Peyer's patch (tissue), 4 donors: ENCODE results near the gene TBC1D30. TPM values are rescaled to one million over a fixed set of nuclear protein-coding genes. Genes with fewer than 3 reads are reported as not detected.

Experiments
- DNase-seq, 3 donors: peaks; one replicate each; pipeline ENCODE4 v3.0.0-alpha.2; 2017 to 2019
- H3K27ac ChIP-seq, 4 donors: fragments of 200-600 bp; sonication (generic); one replicate each; pipeline ENCODE4 v1.5.1; 2016 to 2019
- H3K27me3 ChIP-seq, 2 donors: fragments of 200-600 bp; sonication (generic); one replicate each; pipeline ENCODE4 v1.5.1; 2019
- H3K36me3 ChIP-seq, 3 donors: fragments of 200-600 bp; sonication (generic); one replicate each; pipeline ENCODE4 v1.5.1; 2016 to 2019
- H3K4me1 ChIP-seq, 4 donors: fragments of 200-600 bp; sonication (generic); one replicate each; pipeline ENCODE4 v1.5.1; 2016 to 2019
- H3K4me3 ChIP-seq, 4 donors: fragments of 200-600 bp; sonication (generic); 1 replicate in 3 of 4; 2 replicates in 1 of 4; pipeline ENCODE4 v1.5.1; 2016 to 2019; ENCODE audit warnings: mild to moderate bottlenecking in 1 of 4
- H3K9me3 ChIP-seq, 4 donors: fragments of 200-600 bp; sonication (generic); one replicate each; pipeline ENCODE4 v1.5.1; 2016 to 2019; ENCODE audit warnings: mild to moderate bottlenecking in 1 of 4
- POLR2A ChIP-seq, 2 donors: fragments of 450-650 bp; IDR thresholded peaks; one replicate each; pipeline ENCODE4 v1.5.1; 2017; ENCODE audit warnings: antibody characterized with exemption in 2 of 2, mild to moderate bottlenecking in 2 of 2, moderate library complexity in 2 of 2
- total RNA-seq, 4 donors: library from RNA; depleted of rRNA; stranded (reverse); fragments of >200 nt; gene quantifications; one replicate each; pipeline ENCODE4 v1.1.0, GENCODE V29; 2016
- TF ChIP-seq, protein P1 (sequence below), 6 experiments: fragments of 450-650 bp in 4 of 6; fragments of 200-600 bp in 2 of 6; sonication (generic) in 1 of 6; IDR thresholded peaks; one replicate each; pipeline ENCODE4 v1.5.1; 2017 to 2019; ENCODE audit warnings: antibody characterized with exemption in 6 of 6, mild to moderate bottlenecking in 3 of 6, moderate library complexity in 1 of 6

TBC1D30 gene
- total RNA-seq, 4 donors from 2014 or later, result 7.8 to 16.8 (median 10.9) TPM

- H3K4me1 ChIP-seq, result no peaks in the 10 kb centered on the region
- TF ChIP-seq, protein P1, sequence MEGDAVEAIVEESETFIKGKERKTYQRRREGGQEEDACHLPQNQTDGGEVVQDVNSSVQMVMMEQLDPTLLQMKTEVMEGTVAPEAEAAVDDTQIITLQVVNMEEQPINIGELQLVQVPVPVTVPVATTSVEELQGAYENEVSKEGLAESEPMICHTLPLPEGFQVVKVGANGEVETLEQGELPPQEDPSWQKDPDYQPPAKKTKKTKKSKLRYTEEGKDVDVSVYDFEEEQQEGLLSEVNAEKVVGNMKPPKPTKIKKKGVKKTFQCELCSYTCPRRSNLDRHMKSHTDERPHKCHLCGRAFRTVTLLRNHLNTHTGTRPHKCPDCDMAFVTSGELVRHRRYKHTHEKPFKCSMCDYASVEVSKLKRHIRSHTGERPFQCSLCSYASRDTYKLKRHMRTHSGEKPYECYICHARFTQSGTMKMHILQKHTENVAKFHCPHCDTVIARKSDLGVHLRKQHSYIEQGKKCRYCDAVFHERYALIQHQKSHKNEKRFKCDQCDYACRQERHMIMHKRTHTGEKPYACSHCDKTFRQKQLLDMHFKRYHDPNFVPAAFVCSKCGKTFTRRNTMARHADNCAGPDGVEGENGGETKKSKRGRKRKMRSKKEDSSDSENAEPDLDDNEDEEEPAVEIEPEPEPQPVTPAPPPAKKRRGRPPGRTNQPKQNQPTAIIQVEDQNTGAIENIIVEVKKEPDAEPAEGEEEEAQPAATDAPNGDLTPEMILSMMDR (IDR thresholded peaks at IDR 0.05), result no peak
- TF ChIP-seq POLR2A (IDR thresholded peaks at IDR 0.05), result no peak
- DNase-seq, result no peak
- H3K4me3 ChIP-seq, result no peak overlapping the region
- H3K27ac ChIP-seq, result no peak overlapping the region
- no peaks in the 10 kb centered on the region for H3K36me3 ChIP-seq
- H3K9me3 ChIP-seq, result no peaks in the 10 kb centered on the region
- no peaks in the 10 kb centered on the region for H3K27me3 ChIP-seq
Observed at GRCh38 chr12:64892561-64892960, 68.1 kb downstream of the TBC1D30 start.

DNA sequence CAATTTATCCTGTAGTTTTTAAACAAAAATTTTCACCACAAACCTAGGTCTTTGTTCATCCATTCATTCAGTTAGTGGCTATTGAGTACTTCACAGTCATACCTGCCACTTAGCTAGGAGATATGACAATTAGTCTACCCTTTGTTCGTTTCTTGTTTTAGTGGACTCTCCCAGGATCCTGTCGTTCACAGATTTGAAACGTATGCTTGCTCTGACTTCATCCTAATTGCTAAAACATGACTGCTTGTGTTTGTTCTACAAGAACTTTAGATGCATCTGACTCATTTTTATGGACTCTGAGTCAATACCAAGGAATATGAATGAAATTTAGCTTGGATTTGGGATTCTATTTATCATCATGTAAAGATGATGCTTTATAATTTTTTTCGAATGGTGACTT, 69.5 kb downstream of the TBC1D30 start:
- H3K9me3 ChIP-seq, result no peaks in the 10 kb centered on the region
- no peak overlapping the region for H3K4me3 ChIP-seq
- no peaks in the 10 kb centered on the region for H3K36me3 ChIP-seq
- no peak for DNase-seq
- H3K27me3 ChIP-seq, result no peaks in the 10 kb centered on the region
- no peaks in the 10 kb centered on the region for H3K4me1 ChIP-seq
- no peak overlapping the region for H3K27ac ChIP-seq
- TF ChIP-seq, protein P1 (IDR thresholded peaks at IDR 0.05), result no peak
- TF ChIP-seq POLR2A (IDR thresholded peaks at IDR 0.05), result no peak

- no peak for TF ChIP-seq POLR2A (IDR thresholded peaks at IDR 0.05)
- TF ChIP-seq, protein P1 (IDR thresholded peaks at IDR 0.05), result no peak
- Histone ChIP-seq H3K27ac (no peak overlapping the region), H3K27me3 (no peaks in the 10 kb centered on the region), H3K4me1 (no peaks in the 10 kb centered on the region), H3K9me3 (no peaks in the 10 kb centered on the region), H3K4me3 (no peak overlapping the region), H3K36me3 (no peaks in the 10 kb centered on the region)
- no peak for DNase-seq
Observed at GRCh38 chr12:64894827-64895475, 70.5 kb downstream of the TBC1D30 start.

- TF ChIP-seq, protein P1 (IDR thresholded peaks at IDR 0.05), result no peak
- TF ChIP-seq POLR2A (IDR thresholded peaks at IDR 0.05), result no peak
- H3K9me3 ChIP-seq, result no peaks in the 10 kb centered on the region
- H3K27me3 ChIP-seq, result no peaks in the 10 kb centered on the region
- H3K27ac ChIP-seq, result no peak overlapping the region
- no peak for DNase-seq
- no peaks in the 10 kb centered on the region for H3K4me1 ChIP-seq
- H3K36me3 ChIP-seq, result no peaks in the 10 kb centered on the region
- H3K4me3 ChIP-seq, result no peak overlapping the region
Observed at GRCh38 chr12:64895526-64895925, 71.1 kb downstream of the TBC1D30 start.

- H3K27ac ChIP-seq, result no peak overlapping the region
- TF ChIP-seq, protein P1 (IDR thresholded peaks at IDR 0.05), result no peak
- TF ChIP-seq POLR2A (IDR thresholded peaks at IDR 0.05), result no peak
- no peaks in the 10 kb centered on the region for H3K4me1 ChIP-seq
- no peaks in the 10 kb centered on the region for H3K36me3 ChIP-seq
- H3K9me3 ChIP-seq, result no peaks in the 10 kb centered on the region
- DNase-seq, result no peak
- H3K27me3 ChIP-seq, result no peaks in the 10 kb centered on the region
- no peak overlapping the region for H3K4me3 ChIP-seq
Observed at GRCh38 chr12:64900540-64900939, 76.1 kb downstream of the TBC1D30 start.
